ENCODE results near the gene TSPAN9.

TSPAN9 gene

GRCh38 chr12:3164454-3165077 is 87.4 kb downstream of the TSPAN9 start:
- DNase-seq (ENCODE audit: insufficient read length, low spot score): no peak

GRCh38 chr12:3165078-3165980 is 88.2 kb downstream of the TSPAN9 start:
- FAIRE-seq (no peak), DNase-seq (ENCODE audit: insufficient read length, low spot score) (no peak)
- no peak for TF ChIP-seq POLR2A (IDR thresholded peaks at IDR 0.05; ENCODE audit: low read depth, low read length)

More at GRCh38 chr12:3164454-3165077, 87.4 kb downstream of the TSPAN9 start:
- FAIRE-seq: no peak
- TF ChIP-seq POLR2A (IDR thresholded peaks at IDR 0.05; ENCODE audit: low read depth, low read length): no peak

DNA sequence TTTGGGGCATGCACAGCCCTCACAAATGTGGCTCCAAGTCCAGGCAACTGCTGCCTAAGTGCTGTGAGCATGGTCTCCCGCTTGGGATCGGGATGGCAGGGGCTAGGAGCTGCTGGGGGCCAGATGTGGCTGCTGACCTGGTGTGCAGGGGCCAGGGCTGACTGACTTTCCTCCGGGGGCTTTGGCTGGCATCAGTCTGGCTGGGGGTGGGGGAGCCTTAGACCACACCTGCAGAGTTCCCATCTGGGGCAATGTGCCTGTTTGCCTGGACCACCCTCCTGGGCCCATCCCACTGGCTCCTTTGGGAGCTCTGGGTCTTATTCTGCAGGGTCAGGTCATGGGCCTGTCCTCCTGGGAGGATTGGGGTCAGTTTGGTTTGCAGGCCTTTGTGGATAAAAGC is 90.5 kb downstream of the TSPAN9 start:
- no peak for TF ChIP-seq POLR2A (IDR thresholded peaks at IDR 0.05; ENCODE audit: low read depth, low read length)
- DNase-seq (ENCODE audit: insufficient read length, low spot score) (no peak), FAIRE-seq (no peak)

DNA sequence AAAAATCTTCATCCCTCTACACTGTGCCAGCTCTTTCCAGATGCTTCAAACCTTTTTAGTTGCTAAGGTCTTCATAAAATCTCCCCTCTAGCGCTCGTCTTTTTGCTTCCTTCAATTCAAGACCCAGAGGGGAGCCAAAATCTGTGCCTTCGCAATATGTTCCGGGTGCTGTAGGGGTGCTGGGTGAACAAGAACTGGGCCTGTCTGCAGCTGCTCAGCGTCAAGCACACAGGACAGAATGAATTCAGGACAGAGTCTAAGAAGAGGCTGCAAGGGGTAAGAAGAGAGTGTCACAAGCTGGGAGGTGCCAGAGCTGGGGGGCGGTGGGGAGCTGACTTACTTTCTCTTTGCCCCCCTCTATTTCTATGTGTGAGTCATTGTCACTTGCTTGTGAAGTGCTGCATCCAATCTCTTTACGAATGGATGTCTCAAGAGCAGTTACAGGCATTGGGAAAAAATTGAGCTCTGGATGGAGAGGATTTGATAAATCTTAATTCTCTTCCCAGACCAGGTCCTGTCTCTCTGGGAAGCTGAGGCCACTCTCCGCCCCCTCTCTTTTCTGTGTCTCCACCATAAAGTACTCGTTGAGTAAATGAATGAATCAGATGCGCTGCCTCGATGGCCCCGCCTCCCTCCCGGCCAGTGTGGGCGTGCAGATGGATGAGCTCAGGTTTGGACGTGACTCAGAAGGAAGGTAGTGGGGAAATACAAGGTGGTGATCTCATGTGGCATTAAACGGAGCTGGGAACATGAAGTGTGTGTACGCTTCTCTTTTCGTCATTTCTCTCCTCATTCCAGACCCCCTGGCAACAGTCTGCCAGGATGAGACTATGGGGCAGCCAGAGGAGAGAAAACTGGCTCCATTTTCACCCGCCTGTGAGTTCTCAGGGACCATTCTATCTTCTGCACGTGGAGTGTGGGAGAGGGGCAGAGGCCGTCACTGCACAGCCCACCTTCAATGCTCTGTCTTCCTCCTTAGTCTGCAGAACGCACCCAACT is 91.3 kb downstream of the TSPAN9 start:
- DNase-seq (ENCODE audit: insufficient read length, low spot score) (peak; percentile 87), FAIRE-seq (peak; percentile 84)

DNA sequence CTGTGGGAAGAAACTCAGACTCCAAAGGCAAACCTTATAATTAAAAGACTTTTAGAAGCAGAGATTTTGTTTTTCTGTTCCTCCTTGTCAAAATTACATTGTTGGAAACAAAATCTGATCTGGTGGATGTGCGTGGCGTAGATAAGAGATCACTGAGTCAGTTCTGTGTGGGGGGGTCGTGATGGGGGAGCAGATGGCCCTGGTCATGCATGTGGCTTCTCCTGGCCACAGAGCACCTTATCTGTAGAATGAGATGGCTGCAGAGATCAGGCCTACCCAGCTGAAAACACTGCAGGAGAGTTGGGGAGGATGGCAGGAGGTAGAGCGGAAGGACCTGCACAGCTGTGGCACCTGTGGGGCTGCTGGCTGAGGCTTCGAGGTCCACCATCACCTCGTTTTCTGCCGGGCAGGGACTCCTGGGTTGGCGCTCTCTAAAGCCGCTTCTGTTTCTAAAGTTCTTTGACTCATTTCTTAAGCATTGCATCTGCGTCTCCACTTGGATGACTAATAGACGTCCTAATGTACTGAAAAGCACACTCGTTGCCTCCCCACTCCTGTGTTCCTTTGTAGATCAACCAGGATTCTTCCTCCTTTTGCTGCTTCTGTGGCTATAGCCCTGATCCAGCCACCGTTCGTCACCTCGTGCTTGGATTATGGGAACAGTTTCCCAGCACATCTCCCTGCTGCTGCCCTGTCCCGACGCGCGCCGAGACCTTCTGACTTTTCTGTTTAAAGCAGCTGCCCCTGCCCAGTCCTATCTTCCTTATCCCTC is 93.4 kb downstream of the TSPAN9 start:
- no peak for TF ChIP-seq POLR2A (IDR thresholded peaks at IDR 0.05; ENCODE audit: low read depth, low read length)
- DNase-seq (ENCODE audit: insufficient read length, low spot score) (peak; percentile 93), FAIRE-seq (peak; percentile 88)

More for the DNA sequence above, 91.3 kb downstream of the TSPAN9 start:
- no peak for TF ChIP-seq POLR2A (IDR thresholded peaks at IDR 0.05; ENCODE audit: low read depth, low read length)

DNA sequence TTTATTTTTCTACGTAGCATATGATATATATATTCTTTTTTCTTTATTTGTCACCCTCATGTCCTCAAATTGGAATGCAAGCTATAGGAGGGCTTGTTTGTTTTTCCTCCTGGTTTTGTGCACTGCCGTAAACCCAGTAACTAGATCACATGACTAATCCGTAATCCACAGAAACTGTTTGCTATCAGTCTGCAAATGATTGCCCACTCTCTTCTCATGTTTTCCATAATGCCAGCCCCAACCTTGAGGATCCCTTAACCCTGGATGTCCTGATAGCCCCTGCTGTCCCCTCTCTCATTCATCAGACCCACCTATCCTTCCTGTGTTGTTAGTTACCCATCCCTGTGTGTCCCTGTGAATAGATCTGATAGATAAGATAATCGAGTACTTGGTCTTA is 94.0 kb downstream of the TSPAN9 start:
- TF ChIP-seq POLR2A (IDR thresholded peaks at IDR 0.05; ENCODE audit: low read depth, low read length): no peak
- FAIRE-seq: no peak
- DNase-seq (ENCODE audit: insufficient read length, low spot score): no peak

DNA sequence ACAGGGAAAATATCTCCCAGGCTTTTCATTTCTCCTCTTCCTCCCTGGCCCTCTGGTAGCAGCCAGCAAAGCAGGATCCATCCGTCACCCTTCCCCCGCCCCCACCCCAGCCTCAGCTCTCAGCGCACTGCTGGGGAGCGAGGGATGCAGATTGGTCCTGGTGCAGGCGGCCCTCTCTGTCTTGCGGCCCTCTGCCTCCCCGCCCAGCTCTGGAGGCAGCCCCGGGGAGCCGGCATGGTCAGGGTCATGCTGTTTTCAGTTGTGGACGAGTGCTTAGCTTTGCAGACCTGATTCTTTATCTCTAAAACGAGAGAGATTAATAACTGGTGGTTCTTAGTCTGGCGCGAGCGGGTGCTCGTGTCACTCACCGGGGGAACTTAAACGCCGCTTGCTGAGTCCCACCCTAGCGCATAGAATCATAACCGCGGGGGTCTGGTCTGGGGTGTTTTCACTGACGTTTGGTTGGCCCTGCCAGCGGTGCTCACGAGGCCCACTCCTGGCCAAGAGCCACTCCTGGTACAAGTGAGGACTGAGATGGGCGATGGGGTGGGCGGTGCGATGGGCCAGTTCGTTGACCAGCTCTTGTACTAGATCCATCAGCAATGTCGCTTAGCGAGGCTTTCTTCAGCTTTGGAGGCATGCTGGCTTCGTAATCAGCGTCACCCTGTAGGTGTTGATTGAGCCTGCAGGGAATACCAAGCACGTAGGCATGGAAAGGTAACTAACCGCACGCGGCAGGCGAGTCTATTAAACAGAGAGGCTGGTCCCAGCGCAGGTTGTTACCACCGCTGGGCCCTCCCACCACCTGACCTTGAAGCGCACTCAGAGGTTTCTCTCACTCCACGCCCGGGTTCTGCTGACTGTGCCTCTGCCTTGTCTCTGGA is 95.2 kb downstream of the TSPAN9 start:
- DNase-seq (ENCODE audit: insufficient read length, low spot score) (no peak), FAIRE-seq (no peak)
- no peak for TF ChIP-seq POLR2A (IDR thresholded peaks at IDR 0.05; ENCODE audit: low read depth, low read length)

DNA sequence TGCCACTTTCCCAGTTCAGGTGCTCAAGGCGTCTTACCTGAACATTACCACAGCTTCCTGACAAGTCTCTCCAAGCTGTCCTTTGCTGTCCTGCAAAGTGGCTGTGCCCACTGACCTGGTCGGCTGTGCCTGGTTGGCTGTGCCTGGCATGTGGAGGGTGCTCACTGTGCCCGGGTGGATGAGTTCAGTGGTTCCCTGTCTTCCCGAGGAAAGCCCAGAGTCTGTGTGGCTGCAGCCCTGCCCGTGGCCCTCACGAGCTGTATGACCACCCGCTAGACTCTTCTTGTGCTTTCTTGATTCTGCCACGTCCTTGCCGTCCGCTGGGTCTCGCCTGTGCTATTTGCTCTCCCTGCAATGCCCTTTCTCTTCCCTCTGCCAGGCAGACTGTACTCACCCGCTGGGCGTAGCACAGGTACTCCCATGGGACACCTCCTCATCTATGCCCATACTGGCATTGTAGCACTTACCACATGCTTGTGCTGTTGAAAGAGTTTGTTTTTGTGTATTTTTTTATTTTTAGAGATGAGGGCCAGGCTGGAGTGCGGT is 95.9 kb downstream of the TSPAN9 start:
- DNase-seq (ENCODE audit: insufficient read length, low spot score) (no peak), FAIRE-seq (no peak)
- no peak for TF ChIP-seq POLR2A (IDR thresholded peaks at IDR 0.05; ENCODE audit: low read depth, low read length)

- TF ChIP-seq POLR2A (IDR thresholded peaks at IDR 0.05; ENCODE audit: low read depth, low read length): no peak
- no peak for FAIRE-seq
- DNase-seq (ENCODE audit: insufficient read length, low spot score): no peak
Measured at GRCh38 chr12:3173912-3174311, 96.7 kb downstream of the TSPAN9 start.

GRCh38 chr12:3175238-3175637 is 98.1 kb downstream of the TSPAN9 start:
- DNase-seq (ENCODE audit: insufficient read length, low spot score): no peak
- no peak for FAIRE-seq
- TF ChIP-seq POLR2A (IDR thresholded peaks at IDR 0.05; ENCODE audit: low read depth, low read length): no peak

- FAIRE-seq (no peak), DNase-seq (ENCODE audit: insufficient read length, low spot score) (no peak)
- no peak for TF ChIP-seq POLR2A (IDR thresholded peaks at IDR 0.05; ENCODE audit: low read depth, low read length)
Measured at GRCh38 chr12:3176754-3177153, 99.6 kb downstream of the TSPAN9 start.

Data from H54 (cell line).